Activated naive CD4-positive, alpha-beta T cell treated with anti-CD3 and anti-CD28 coated beads, Interleukin-2, amount 10 ng/mL, durations not matched to agents 7 days and 5 days (primary cell): ENCODE results near the gene FUT7.
A peak's percentile ranks its signal among the peaks of the same experiment; 100 is the strongest.

Source experiments
- CTCF ChIA-PET: fragments of 350-600 bp; sonication (Branson Sonifier 250); formaldehyde crosslinking; loops from one replicate; lab custom pipeline; 2021; ENCODE audit warnings: antibody characterized with exemption; lab: Charles Lee
- DNase-seq: peaks from one replicate; pipeline ENCODE4 v3.0.0-alpha.2; 2020
- H3K27ac Mint-ChIP-seq: one replicate; pipeline ENCODE4 v1.8.0; 2021; ENCODE audit warnings: mild to moderate bottlenecking, moderate library complexity, mixed read lengths
- H3K27me3 Mint-ChIP-seq: one replicate; pipeline ENCODE4 v1.8.0; 2021; ENCODE audit warnings: mild to moderate bottlenecking, mixed read lengths
- H3K36me3 Mint-ChIP-seq: one replicate; pipeline ENCODE4 v1.8.0; 2021; ENCODE audit warnings: mixed read lengths
- H3K4me1 Mint-ChIP-seq: one replicate; pipeline ENCODE4 v1.8.0; 2021; ENCODE audit warnings: mixed read lengths
- H3K4me3 Mint-ChIP-seq: one replicate; pipeline ENCODE4 v1.8.0; 2021; ENCODE audit warnings: mild to moderate bottlenecking, moderate library complexity, mixed read lengths
- H3K9me3 Mint-ChIP-seq: one replicate; pipeline ENCODE4 v1.8.0; 2021; ENCODE audit warnings: mixed read lengths

The FUT7 gene

GRCh38 chr9:137049544-137050449, 17.9 kb upstream of the FUT7 start:
- CTCF ChIA-PET = interaction anchor here (0.7 to 5.4 kb wide), 7 partner anchors 15 to 139 kb away, joined by 3 to 103 read pairs (median 3); partner anchors contain the start of genes MAN1B1, SAPCD2 and SSNA1
- DNase-seq = peak; percentile 82
- peaks cover 18% of the 10 kb centered on the region for H3K4me1 Mint-ChIP-seq

GRCh38 chr9:137048655-137049543, 17.0 kb upstream of the FUT7 start:
- H3K4me1 Mint-ChIP-seq = peaks cover 27% of the 10 kb centered on the region
- H3K27me3 Mint-ChIP-seq = peaks cover 95% of the 10 kb centered on the region
- H3K4me3 Mint-ChIP-seq = no peak overlapping the region
- H3K9me3 Mint-ChIP-seq = no peaks in the 10 kb centered on the region
- CTCF ChIA-PET = interaction anchor here (0.8 to 5.4 kb wide), 4 partner anchors 14 to 140 kb away, joined by 3 to 103 read pairs (median 7); partner anchors contain the start of genes SAPCD2 and SSNA1
- DNase-seq = no peak
- H3K36me3 Mint-ChIP-seq = no peaks in the 10 kb centered on the region
- H3K27ac Mint-ChIP-seq = no peak overlapping the region

More at GRCh38 chr9:137049544-137050449, 17.9 kb upstream of the FUT7 start:
- Mint-ChIP-seq H3K27me3 (peaks cover 92% of the 10 kb centered on the region), H3K4me3 (no peak overlapping the region), H3K27ac (peak overlapping the region; percentile 37), H3K9me3 (no peaks in the 10 kb centered on the region), H3K36me3 (no peaks in the 10 kb centered on the region)

GRCh38 chr9:137046088-137046787, 14.3 kb upstream of the FUT7 start, which contains the start of gene NPDC1:
Gene NPDC1 (minus strand): TSS chr9:137046177. CDS start chr9:137045989, 188 bp downstream.
- H3K27ac Mint-ChIP-seq = peak within 1 kb of the TSS; percentile 68
- CTCF ChIA-PET = interaction anchor here (0.7 to 5.4 kb wide), 25 partner anchors 9 to 266 kb away, joined by 3 to 103 read pairs (median 4); partner anchors contain the start of genes AJM1, CYSRT1, FUT7 and GRIN1
- H3K4me1 Mint-ChIP-seq = peaks cover 35% of the 10 kb centered on the region
- peak; percentile 92 for DNase-seq
- H3K27me3 Mint-ChIP-seq = peaks cover 86% of the 10 kb centered on the region
- peak within 1 kb of the TSS; percentile 75 for H3K4me3 Mint-ChIP-seq
- H3K9me3 Mint-ChIP-seq = no peaks in the 10 kb centered on the region
- H3K36me3 Mint-ChIP-seq = no peaks in the 10 kb centered on the region

GRCh38 chr9:137045294-137046087, 13.6 kb upstream of the FUT7 start:
- no peaks in the 10 kb centered on the region for H3K36me3 Mint-ChIP-seq
- CTCF ChIA-PET = interaction anchor here (0.9 to 5.4 kb wide), 9 partner anchors 10 to 132 kb away, joined by 3 to 103 read pairs (median 6); partner anchors contain the start of genes ABCA2 and SAPCD2
- H3K27me3 Mint-ChIP-seq = peaks cover 79% of the 10 kb centered on the region
- no peaks in the 10 kb centered on the region for H3K9me3 Mint-ChIP-seq
- peak; percentile 55 for DNase-seq
- peaks cover 35% of the 10 kb centered on the region for H3K4me1 Mint-ChIP-seq
- H3K27ac Mint-ChIP-seq = no peak overlapping the region
- H3K4me3 Mint-ChIP-seq = peak overlapping the region; percentile 75

- CTCF ChIA-PET = interaction anchor here (1.2 to 2.4 kb wide), 4 partner anchors 10 to 19 kb away, joined by 4 to 16 read pairs (median 9); partner anchors contain the start of gene ABCA2
- DNase-seq = no peak
- H3K9me3 Mint-ChIP-seq = no peaks in the 10 kb centered on the region
- no peaks in the 10 kb centered on the region for H3K36me3 Mint-ChIP-seq
- peak overlapping the region; percentile 68 for H3K27ac Mint-ChIP-seq
- peak overlapping the region; percentile 75 for H3K4me3 Mint-ChIP-seq
- peaks cover 32% of the 10 kb centered on the region for H3K4me1 Mint-ChIP-seq
- H3K27me3 Mint-ChIP-seq = peaks cover 70% of the 10 kb centered on the region
Measured at GRCh38 chr9:137044502-137045177, 12.8 kb upstream of the FUT7 start.

GRCh38 chr9:137044037-137044436, 12.1 kb upstream of the FUT7 start:
- CTCF ChIA-PET = interaction anchor here (1.2 to 2.4 kb wide), 4 partner anchors 9 to 20 kb away, joined by 4 to 16 read pairs (median 9); partner anchors contain the start of gene ABCA2
- H3K4me3 Mint-ChIP-seq = peak overlapping the region; percentile 75

GRCh38 chr9:137042751-137043727, 11.2 kb upstream of the FUT7 start:
- Mint-ChIP-seq H3K9me3 (no peaks in the 10 kb centered on the region), H3K4me3 (peak overlapping the region; percentile 15), H3K27ac (no peak overlapping the region), H3K27me3 (peaks cover 54% of the 10 kb centered on the region), H3K4me1 (peaks cover 29% of the 10 kb centered on the region), H3K36me3 (peaks cover 2% of the 10 kb centered on the region)
- DNase-seq = no peak
- CTCF ChIA-PET = interaction anchor here (0.6 to 2.4 kb wide), 3 partner anchors 8 to 21 kb away, joined by 3 to 16 read pairs (median 12); partner anchors contain the start of gene ABCA2

More at GRCh38 chr9:137044037-137044436, 12.1 kb upstream of the FUT7 start:
- Mint-ChIP-seq H3K27me3 (peaks cover 64% of the 10 kb centered on the region), H3K4me1 (peaks cover 29% of the 10 kb centered on the region), H3K27ac (no peak overlapping the region), H3K36me3 (no peaks in the 10 kb centered on the region), H3K9me3 (no peaks in the 10 kb centered on the region)
- no peak for DNase-seq

GRCh38 chr9:137041124-137041523, 9.2 kb upstream of the FUT7 start:
- H3K4me1 Mint-ChIP-seq = peaks cover 23% of the 10 kb centered on the region
- H3K27me3 Mint-ChIP-seq = peaks cover 35% of the 10 kb centered on the region
- peaks cover 2% of the 10 kb centered on the region for H3K36me3 Mint-ChIP-seq
- H3K27ac Mint-ChIP-seq = no peak overlapping the region
- no peaks in the 10 kb centered on the region for H3K9me3 Mint-ChIP-seq
- H3K4me3 Mint-ChIP-seq = no peak overlapping the region
- no peak for DNase-seq
- CTCF ChIA-PET = interaction anchor here (1.6 kb wide), 1 partner anchor 12 kb away, joined by 6 read pairs; no protein-coding TSS in a partner anchor

- peaks cover 29% of the 10 kb centered on the region for H3K27me3 Mint-ChIP-seq
- no peak overlapping the region for H3K27ac Mint-ChIP-seq
- H3K4me1 Mint-ChIP-seq = peaks cover 24% of the 10 kb centered on the region
- DNase-seq = no peak
- CTCF ChIA-PET = interaction anchor here (1.6 kb wide), 1 partner anchor 11 kb away, joined by 6 read pairs; no protein-coding TSS in a partner anchor
- no peak overlapping the region for H3K4me3 Mint-ChIP-seq
- H3K36me3 Mint-ChIP-seq = peaks cover 2% of the 10 kb centered on the region
- H3K9me3 Mint-ChIP-seq = no peaks in the 10 kb centered on the region
Measured at GRCh38 chr9:137040568-137040967, 8.7 kb upstream of the FUT7 start.

GRCh38 chr9:137039611-137040366, 7.9 kb upstream of the FUT7 start:
- Mint-ChIP-seq H3K4me3 (no peak overlapping the region), H3K9me3 (no peaks in the 10 kb centered on the region), H3K36me3 (peaks cover 2% of the 10 kb centered on the region), H3K27me3 (peaks cover 26% of the 10 kb centered on the region), H3K4me1 (peaks cover 25% of the 10 kb centered on the region), H3K27ac (no peak overlapping the region)
- no peak for DNase-seq
- CTCF ChIA-PET = interaction anchor here (3.3 kb wide), 1 partner anchor 11 kb away, joined by 22 read pairs; the partner anchor contains the start of gene ABCA2
